ENCODE results near the gene TTN.

DNA sequence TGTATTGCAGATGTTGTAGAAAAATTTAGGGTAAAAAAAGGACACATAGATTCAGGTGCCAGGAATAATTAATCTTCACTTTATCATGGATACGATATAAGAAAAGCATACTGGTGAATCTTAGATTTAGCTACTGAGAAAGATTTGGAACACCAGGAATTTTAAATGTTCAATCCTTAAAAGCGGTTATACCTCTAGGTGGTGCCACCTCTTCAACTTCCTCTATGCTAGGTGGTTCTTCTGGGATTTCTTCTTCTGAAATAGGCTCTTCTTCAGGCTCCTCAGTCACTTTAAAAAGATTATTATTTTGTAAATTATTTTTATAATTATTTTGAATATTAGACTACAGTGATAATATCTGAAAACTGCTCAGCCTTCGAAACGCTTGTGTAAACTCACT is 133.1 kb downstream of the TTN start:
- TF ChIP-seq POLR2AphosphoS5 (IDR thresholded peaks at IDR 0.05; ENCODE audit: low read depth, low read length) (no peak), POLR2A (IDR thresholded peaks at IDR 0.05; ENCODE audit: low read depth, low read length) (no peak), TAF1 (IDR thresholded peaks at IDR 0.05; ENCODE audit: borderline replicate concordance, low read depth, low read length) (no peak)
